T-helper 2 cell treated with Interferon-gamma antibody and Interleukin-4, amounts not matched to agents 100 ng/mL and 5 ng/mL, for 36 hours (primary cell): ENCODE measurements around the gene AQP2. TPM values are rescaled to one million over a fixed set of nuclear protein-coding genes. Genes with fewer than 3 reads are reported as not detected.

ENCODE experiments used
- intact Hi-C: fragments of 100-400 bp; cut with micrococcal nuclease; formaldehyde crosslinking; loops from one replicate; pipeline ENCODE4 v1.15.1; 2023
- total RNA-seq: library from RNA; stranded (reverse); gene quantifications from 2 replicates; pipeline ENCODE4 v1.2.3, GENCODE V29; 2022

AQP2 gene
- total RNA-seq, 1 donor from 2014 or later, result not detected

GRCh38 chr12:49941556-49942511 is 8.7 kb upstream of the AQP2 start:
- intact Hi-C loops, result no loop called here

- intact Hi-C loops, result no loop called here
Observed at GRCh38 chr12:49942512-49942893, 8.0 kb upstream of the AQP2 start.

- intact Hi-C loops, result no loop called here
Observed at GRCh38 chr12:49942921-49943624, 7.5 kb upstream of the AQP2 start.

- intact Hi-C loops, result no loop called here
Observed at GRCh38 chr12:49943625-49943960, 6.9 kb upstream of the AQP2 start.

- intact Hi-C loops, result no loop called here
Observed at GRCh38 chr12:49944046-49944445, 6.5 kb upstream of the AQP2 start.

GRCh38 chr12:49944718-49945117 is 5.8 kb upstream of the AQP2 start:
- intact Hi-C loops, result no loop called here

GRCh38 chr12:49945394-49946080 is 5.0 kb upstream of the AQP2 start:
- intact Hi-C loops, result no loop called here

- intact Hi-C loops, result no loop called here
Observed at GRCh38 chr12:49946086-49946485, 4.5 kb upstream of the AQP2 start.

- intact Hi-C loops, result no loop called here
Observed at GRCh38 chr12:49946497-49946896, 4.0 kb upstream of the AQP2 start.

GRCh38 chr12:49947593-49948226 is 2.8 kb upstream of the AQP2 start:
- intact Hi-C loops, result no loop called here

GRCh38 chr12:49948866-49949845 is 1.4 kb upstream of the AQP2 start:
- intact Hi-C loops, result no loop called here

- intact Hi-C loops, result no loop called here
Observed at GRCh38 chr12:49949866-49950265, 671 bp upstream of the AQP2 start.

GRCh38 chr12:49951411-49952240 is 1.1 kb downstream of the AQP2 start:
- intact Hi-C loops, result no loop called here

GRCh38 chr12:49952391-49953055 is 2.0 kb downstream of the AQP2 start:
- intact Hi-C loops, result no loop called here

- intact Hi-C loops, result no loop called here
Observed at GRCh38 chr12:49953151-49953550, 2.6 kb downstream of the AQP2 start.

- intact Hi-C loops, result no loop called here
Observed at GRCh38 chr12:49953961-49954846, 3.7 kb downstream of the AQP2 start.

- intact Hi-C loops, result no loop called here
Observed at GRCh38 chr12:49954863-49955830, 4.6 kb downstream of the AQP2 start.
